Loucy (cell line): ENCODE measurements around the gene ATP10B.

ENCODE experiments used
- H2AFZ ChIP-seq: fragments of 200-600 bp; sonication (generic); 2 replicates; pipeline ENCODE4 v1.6.0; 2016; ENCODE audit warnings: antibody characterized with exemption, mild to moderate bottlenecking, low read length, moderate library complexity
- H3F3A ChIP-seq: fragments of 200-600 bp; 2 replicates; pipeline ENCODE4 v1.6.0; 2016; ENCODE audit warnings: antibody characterized with exemption, low read depth, mild to moderate bottlenecking
- H3K27me3 ChIP-seq: fragments of 200-600 bp; sonication (generic); 2 replicates; pipeline ENCODE4 v1.6.1; 2014; ENCODE audit warnings: low read length, mild to moderate bottlenecking; ENCODE audit not compliant: insufficient read depth, poor library complexity, severe bottlenecking
- H3K36me3 ChIP-seq: fragments of 200-600 bp; sonication (generic); 2 replicates; pipeline ENCODE4 v1.6.1; 2016; ENCODE audit warnings: low read length; ENCODE audit not compliant: insufficient read depth
- H3K4me1 ChIP-seq: fragments of 200-600 bp; sonication (generic); 2 replicates; pipeline ENCODE4 v1.5.1; 2014; ENCODE audit warnings: low read length, mild to moderate bottlenecking; ENCODE audit not compliant: insufficient read depth, poor library complexity, severe bottlenecking
- H3K4me2 ChIP-seq: fragments of 200-600 bp; sonication (generic); 2 replicates; pipeline ENCODE4 v1.6.0; 2014; ENCODE audit warnings: antibody characterized with exemption, low read length, low read depth, mild to moderate bottlenecking; ENCODE audit not compliant: poor library complexity, severe bottlenecking
- H3K4me3 ChIP-seq: fragments of 200-600 bp; sonication (generic); 2 replicates; pipeline ENCODE4 v1.5.1; 2014; ENCODE audit warnings: low read length, mild to moderate bottlenecking, mixed read lengths; ENCODE audit not compliant: poor library complexity, severe bottlenecking
- H3K79me2 ChIP-seq: fragments of 200-600 bp; sonication (generic); 2 replicates; pipeline ENCODE4 v1.6.1; 2014; ENCODE audit warnings: low read length; ENCODE audit not compliant: insufficient read depth
- H3K9ac ChIP-seq: fragments of 200-600 bp; sonication (generic); 2 replicates; pipeline ENCODE4 v1.6.0; 2014; ENCODE audit warnings: mild to moderate bottlenecking, low read depth, low read length, moderate library complexity; ENCODE audit not compliant: poor library complexity, severe bottlenecking
- H3K9me2 ChIP-seq: fragments of 200-600 bp; sonication (generic); replicated peaks from 2 replicates; pipeline ENCODE4 v1.6.1; 2016; ENCODE audit warnings: low read depth, low read length, mixed read lengths
- H3K9me3 ChIP-seq: fragments of 200-600 bp; sonication (generic); 2 replicates; pipeline ENCODE4 v1.6.1; 2014; ENCODE audit warnings: mild to moderate bottlenecking, antibody characterized with exemption, low read length, low read depth; ENCODE audit not compliant: insufficient read depth
- H4K20me1 ChIP-seq: fragments of 200-600 bp; sonication (generic); 2 replicates; pipeline ENCODE4 v1.6.0; 2014; ENCODE audit warnings: antibody characterized with exemption, low read length, mild to moderate bottlenecking; ENCODE audit not compliant: insufficient read depth, poor library complexity, severe bottlenecking
- CTCF ChIP-seq: fragments of 200-600 bp; sonication (generic); conservative IDR thresholded peaks from 2 replicates; pipeline ENCODE4 v1.5.1; 2014; ENCODE audit warnings: mild to moderate bottlenecking, antibody characterized with exemption, low read length
- EZH2phosphoT487 ChIP-seq: fragments of 200-600 bp; IDR thresholded peaks from 2 replicates; pipeline ENCODE4 v1.6.1; 2018; ENCODE audit warnings: antibody characterized with exemption, mild to moderate bottlenecking, moderate library complexity, borderline replicate concordance

The ATP10B gene

GRCh38 chr5:160573318-160573717 is 278.7 kb downstream of the ATP10B start:
- no peaks in the 10 kb centered on the region for H3K27me3 ChIP-seq
- H3K36me3 ChIP-seq: no peaks in the 10 kb centered on the region
- H3K9ac ChIP-seq: no peak overlapping the region
- no peaks in the 10 kb centered on the region for H4K20me1 ChIP-seq
- no peaks in the 10 kb centered on the region for H3F3A ChIP-seq
- no peaks in the 10 kb centered on the region for H3K9me2 ChIP-seq
- H3K9me3 ChIP-seq: no peaks in the 10 kb centered on the region
- TF ChIP-seq EZH2phosphoT487 (no peak), CTCF (no peak)
- no peak overlapping the region for H3K4me3 ChIP-seq
- no peaks in the 10 kb centered on the region for H3K4me1 ChIP-seq
- H2AFZ ChIP-seq: no peak overlapping the region
- H3K4me2 ChIP-seq: no peak overlapping the region
- H3K79me2 ChIP-seq: no peaks in the 10 kb centered on the region

- no peak overlapping the region for H3K4me3 ChIP-seq
- no peaks in the 10 kb centered on the region for H3F3A ChIP-seq
- no peak overlapping the region for H3K9ac ChIP-seq
- H3K4me1 ChIP-seq: no peaks in the 10 kb centered on the region
- H3K9me2 ChIP-seq: no peaks in the 10 kb centered on the region
- no peak overlapping the region for H2AFZ ChIP-seq
- no peaks in the 10 kb centered on the region for H3K36me3 ChIP-seq
- no peak overlapping the region for H3K4me2 ChIP-seq
- no peaks in the 10 kb centered on the region for H4K20me1 ChIP-seq
- H3K9me3 ChIP-seq: no peaks in the 10 kb centered on the region
- TF ChIP-seq CTCF (no peak), EZH2phosphoT487 (no peak)
- no peaks in the 10 kb centered on the region for H3K27me3 ChIP-seq
- H3K79me2 ChIP-seq: no peaks in the 10 kb centered on the region
These were observed 284.8 kb downstream of the ATP10B start for GRCh38 chr5:160567031-160567705.

- Histone ChIP-seq H3K9me2 (no peaks in the 10 kb centered on the region), H3K4me2 (no peak overlapping the region), H3K9ac (no peak overlapping the region), H2AFZ (no peak overlapping the region), H3K4me1 (no peaks in the 10 kb centered on the region), H4K20me1 (no peaks in the 10 kb centered on the region), H3K4me3 (no peak overlapping the region), H3K27me3 (no peaks in the 10 kb centered on the region), H3K36me3 (no peaks in the 10 kb centered on the region), H3K79me2 (no peaks in the 10 kb centered on the region), H3F3A (no peaks in the 10 kb centered on the region), H3K9me3 (no peaks in the 10 kb centered on the region)
- TF ChIP-seq EZH2phosphoT487 (no peak), CTCF (no peak)
These were observed 286.6 kb downstream of the ATP10B start for GRCh38 chr5:160565376-160565775.
